IPS-NIHi11 (cell line): ENCODE data around the gene PBX4.
"Not testable (repeated sequence)": the region's sequence is repeated elsewhere in the genome, so short reads cannot be mapped to it uniquely, and the experiment has no call there.

Experiments used
- DNase-seq: peaks from one replicate; pipeline ENCODE4 v3.0.0; 2012; ENCODE audit warnings: mixed read lengths, low spot score

Gene PBX4, protein sequence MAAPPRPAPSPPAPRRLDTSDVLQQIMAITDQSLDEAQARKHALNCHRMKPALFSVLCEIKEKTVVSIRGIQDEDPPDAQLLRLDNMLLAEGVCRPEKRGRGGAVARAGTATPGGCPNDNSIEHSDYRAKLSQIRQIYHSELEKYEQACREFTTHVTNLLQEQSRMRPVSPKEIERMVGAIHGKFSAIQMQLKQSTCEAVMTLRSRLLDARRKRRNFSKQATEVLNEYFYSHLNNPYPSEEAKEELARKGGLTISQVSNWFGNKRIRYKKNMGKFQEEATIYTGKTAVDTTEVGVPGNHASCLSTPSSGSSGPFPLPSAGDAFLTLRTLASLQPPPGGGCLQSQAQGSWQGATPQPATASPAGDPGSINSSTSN

DNA sequence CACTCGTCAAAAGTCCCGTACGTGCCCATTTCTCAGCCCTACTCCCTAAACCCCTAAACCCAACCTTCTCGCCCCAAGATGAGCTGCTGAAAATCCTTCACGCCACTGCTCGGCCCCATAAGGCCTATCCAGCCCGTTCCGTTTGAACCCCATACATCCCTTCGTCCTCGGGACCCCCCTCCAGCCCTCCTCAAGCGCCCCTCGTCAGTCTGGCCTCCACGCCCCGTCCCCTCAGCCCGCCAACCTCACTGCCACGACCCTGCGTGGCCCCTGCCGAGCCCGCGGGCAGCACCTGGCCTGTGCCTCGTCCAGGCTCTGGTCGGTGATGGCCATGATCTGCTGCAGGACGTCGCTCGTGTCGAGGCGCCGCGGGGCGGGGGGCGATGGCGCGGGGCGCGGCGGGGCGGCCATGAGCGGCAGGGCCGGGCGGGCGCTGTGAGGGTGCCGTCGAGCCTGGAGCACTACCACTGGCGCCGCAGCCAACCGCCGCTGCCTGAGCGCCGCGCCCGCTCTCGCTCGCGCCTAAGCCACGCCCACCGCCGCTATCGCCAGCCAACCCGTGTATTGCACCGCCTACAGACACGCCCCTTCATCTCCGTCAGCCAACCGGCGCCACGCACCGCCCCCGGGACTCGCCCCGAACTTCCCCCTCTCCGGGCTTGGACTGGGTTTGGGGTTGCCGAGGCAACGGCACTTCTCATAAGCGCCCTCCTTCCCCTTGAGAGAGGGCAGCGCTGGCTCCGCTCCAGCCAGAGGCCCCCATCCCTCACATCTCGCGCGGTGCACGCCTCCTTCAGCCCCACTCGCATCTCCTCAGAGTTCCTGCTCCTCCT lies at the start of gene PBX4:
Gene PBX4 (minus strand): TSS at position 469 of the 833 bp plus-strand sequence. CDS start 58 bp downstream, at position 411.
- DNase-seq, result peak; percentile 99

GRCh38 chr19:19665420-19665948 lies 47.0 kb upstream of the PBX4 start:
- DNase-seq, result not testable (repeated sequence)

DNA sequence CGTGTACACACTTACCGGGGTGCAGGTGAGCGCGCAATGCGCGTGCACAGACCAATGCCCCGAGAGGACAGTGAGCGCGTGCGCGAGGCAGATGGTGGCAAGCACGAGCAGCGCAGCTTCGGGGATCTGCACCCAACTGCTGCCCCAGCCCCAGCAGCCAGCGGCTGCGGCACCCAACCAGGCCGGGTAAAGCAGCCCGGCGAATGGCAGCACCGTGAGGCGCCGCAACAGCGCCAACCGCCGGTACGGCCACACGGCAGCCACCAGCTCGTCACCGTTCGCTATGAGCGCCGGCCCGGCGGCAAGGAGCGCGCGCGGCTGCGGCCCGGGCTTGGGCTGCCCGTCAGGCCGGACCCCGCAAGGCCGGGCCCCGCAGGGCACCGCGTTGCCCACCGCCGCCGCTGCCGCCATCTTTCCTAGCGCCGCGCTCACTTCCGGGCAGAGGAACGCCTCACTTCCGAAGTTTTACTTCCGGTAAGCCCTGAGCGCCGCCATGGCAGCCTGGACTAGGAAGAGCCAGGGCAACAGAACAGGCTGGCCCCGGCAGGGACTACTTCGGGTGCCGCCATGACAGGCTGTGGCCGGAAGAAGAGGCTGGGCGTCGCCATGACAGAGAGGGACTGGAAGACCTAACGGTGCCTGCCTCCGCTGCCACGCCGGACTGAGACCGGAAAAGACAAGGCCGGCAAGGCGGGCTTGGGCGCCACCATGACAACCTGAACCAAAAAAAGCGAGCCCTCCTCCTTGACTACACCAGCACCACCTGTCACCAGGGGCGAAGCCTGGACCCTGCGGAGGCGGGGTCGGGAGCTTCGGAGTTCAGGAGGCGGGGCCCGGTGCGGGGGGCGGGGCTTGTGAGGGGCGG lies 45.0 kb upstream of the PBX4 start, which contains the start of gene ATP13A1:
Gene ATP13A1 (minus strand): TSS at position 421 of the 865 bp plus-strand sequence. CDS start 10 bp downstream, at position 411.
- peak; percentile 89 for DNase-seq

GRCh38 chr19:19662871-19663255 lies 44.4 kb upstream of the PBX4 start:
- no peak for DNase-seq

- DNase-seq, result no peak
Measured at GRCh38 chr19:19662344-19662743, 43.9 kb upstream of the PBX4 start.

DNA sequence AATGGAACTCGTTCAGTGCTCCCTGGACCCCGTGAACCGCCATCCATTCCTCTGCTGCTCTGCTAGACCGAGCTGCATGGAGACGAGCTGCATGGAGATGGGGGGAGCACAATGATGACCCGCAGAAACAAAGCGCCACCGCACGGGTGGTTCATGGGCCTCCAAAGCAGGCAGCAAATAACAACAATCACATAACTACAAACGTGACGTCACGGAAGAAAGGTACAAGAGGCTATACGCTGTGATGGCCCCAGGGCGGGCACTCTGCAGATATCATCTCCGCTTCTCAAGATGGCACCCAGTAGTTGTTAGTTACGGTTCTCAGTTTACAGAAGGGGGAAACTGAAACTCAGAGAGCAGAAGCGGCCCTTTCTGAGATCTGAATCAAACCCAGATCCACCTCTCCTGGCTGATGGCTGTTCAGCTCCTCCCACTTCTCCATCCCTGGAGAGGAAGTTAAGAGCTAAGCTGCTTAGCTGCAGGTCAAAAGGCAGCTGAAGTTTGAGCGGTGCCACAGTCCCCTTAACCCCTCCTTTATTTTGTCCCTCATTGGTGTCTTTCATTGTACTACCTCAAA lies 43.3 kb upstream of the PBX4 start:
- DNase-seq, result no peak

GRCh38 chr19:19661141-19661674 lies 42.7 kb upstream of the PBX4 start:
- no peak for DNase-seq

DNA sequence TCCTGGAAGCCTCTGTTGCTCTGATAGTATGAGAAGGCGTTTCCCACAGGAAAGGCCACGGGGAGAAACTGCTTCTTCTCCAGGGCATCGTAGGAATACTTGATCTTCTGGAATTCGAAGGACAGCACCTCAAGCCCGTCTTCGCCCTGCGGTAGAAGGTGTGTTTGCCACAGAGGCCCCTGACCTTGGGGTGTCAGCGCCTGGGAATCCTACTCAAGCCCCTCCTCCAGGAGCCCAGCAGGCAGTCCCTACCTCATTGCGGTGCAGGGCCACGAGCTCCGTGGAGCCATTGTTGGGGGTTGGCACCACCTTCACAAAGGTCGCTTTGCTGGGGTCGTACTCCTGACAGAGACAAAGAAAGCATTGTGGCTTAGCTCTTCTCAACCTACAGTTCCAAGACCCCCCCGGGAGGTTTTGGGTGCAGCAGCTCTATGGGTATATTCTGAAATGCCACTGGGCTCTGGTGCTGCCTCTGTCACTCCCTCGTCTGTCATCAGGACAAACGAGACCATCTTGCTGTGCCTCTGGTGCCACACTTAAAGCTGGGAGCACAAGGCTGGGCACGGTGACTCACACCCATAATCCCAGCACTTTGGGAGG lies 41.3 kb upstream of the PBX4 start:
- DNase-seq, result no peak

GRCh38 chr19:19657397-19657783 lies 38.9 kb upstream of the PBX4 start:
- no peak for DNase-seq

- no peak for DNase-seq
Measured at GRCh38 chr19:19656451-19657396, 38.2 kb upstream of the PBX4 start.

DNA sequence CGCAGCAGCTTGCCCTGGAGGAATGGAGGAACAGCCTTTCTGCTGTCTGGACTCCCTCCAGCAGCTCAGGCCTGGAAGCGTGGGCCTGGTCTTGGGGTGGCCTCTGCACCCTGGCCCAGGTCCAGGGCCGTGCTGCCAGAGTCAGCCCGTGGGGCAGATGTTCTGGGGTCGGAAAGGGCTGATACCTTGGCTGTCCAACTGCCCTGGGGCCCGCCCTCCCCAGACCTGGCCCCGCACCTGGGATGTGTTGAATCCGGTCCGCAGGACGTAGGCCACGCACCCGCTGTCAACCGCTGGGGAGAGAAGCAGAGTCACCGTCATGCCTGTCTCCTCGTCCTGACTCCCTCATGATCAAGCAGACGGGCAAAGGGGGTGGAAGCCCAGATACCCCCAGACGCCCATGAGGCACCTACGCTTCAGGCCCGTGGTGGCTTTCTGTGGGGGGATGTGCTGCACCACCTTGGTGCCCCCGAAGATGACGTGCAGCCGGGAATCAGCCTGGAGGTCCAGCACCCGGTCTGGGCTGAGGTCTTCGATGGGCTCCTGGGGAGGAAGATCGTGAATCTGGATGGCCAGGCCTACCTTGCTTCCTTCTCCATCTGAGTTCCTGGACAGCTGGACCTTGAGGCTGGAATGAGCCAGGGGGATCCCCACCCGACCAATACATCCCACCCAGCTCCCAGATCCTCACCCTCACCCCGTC lies 37.3 kb upstream of the PBX4 start:
- no peak for DNase-seq

DNA sequence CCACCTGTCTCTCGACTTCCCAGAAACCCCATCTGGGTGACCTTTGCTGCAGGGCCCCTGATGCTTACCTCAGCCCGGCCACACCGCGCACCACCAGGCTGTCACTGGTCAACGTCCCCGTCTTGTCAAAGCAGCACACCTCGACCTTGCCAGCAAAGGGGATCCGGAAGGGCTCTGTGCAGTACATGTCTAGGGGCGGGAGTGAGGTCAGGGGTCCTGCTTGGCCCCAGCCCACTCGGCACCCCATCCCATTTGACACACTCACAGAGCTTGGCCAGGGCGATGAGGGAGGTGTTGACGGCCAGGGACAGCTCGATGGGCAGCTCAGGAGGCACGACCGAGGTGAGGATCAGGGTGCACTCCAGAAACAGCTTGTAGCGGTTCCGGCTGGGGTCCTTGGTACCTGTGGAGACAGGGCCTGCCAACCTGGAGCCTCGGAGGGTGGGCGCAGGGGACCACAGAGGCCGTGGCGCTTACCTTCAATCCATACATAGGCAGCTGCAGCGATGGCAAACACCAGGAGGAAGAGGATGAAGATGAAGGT lies 36.6 kb upstream of the PBX4 start:
- DNase-seq, result no peak

DNA sequence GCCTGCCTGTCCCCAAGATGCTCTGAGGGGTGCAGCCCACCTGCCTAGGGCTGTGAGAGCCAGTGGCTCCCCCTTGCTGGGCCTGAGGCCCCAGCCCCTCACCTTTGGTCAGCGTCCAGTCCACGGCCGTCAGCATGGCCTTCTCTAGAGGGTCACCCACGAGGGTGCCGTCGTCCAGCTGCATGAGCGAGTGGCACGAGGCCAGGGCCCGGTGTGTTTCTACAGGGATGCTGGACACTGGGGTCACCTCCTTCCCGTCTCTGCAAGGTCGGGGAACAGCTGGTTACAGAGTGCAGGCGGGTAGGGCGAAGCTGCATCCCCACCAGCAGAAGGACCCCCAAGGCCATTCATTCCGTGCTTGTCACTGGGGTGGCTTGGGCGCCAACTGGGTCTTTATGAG lies 36.0 kb upstream of the PBX4 start:
- no peak for DNase-seq

GRCh38 chr19:19653597-19654147 lies 35.2 kb upstream of the PBX4 start:
- DNase-seq, result no peak

- DNase-seq, result peak; percentile 8
Measured at GRCh38 chr19:19652482-19653295, 34.2 kb upstream of the PBX4 start.

- DNase-seq, result peak; percentile 7
Measured at GRCh38 chr19:19651076-19651475, 32.6 kb upstream of the PBX4 start.

GRCh38 chr19:19650331-19650730 lies 31.8 kb upstream of the PBX4 start:
- peak; percentile 5 for DNase-seq
